GM12878 (cell line): Measurements from ENCODE around the gene SSMEM1.

Source experiments
- CREB1 ChIP-seq: IDR thresholded peaks from 2 replicates; pipeline ENCODE4 v1.6.1; 2012; ENCODE audit warnings: low read depth, mild to moderate bottlenecking, inconsistent platforms
- CTCF ChIP-seq, 3 experiments: IDR thresholded peaks in 2 of 3; conservative IDR thresholded peaks in 1 of 3; 2 replicates each; pipeline ENCODE4 v1.5.1; 2011; ENCODE audit warnings: low read depth in 3 of 3, low read length in 3 of 3, mild to moderate bottlenecking in 3 of 3, control low read depth in 2 of 3, moderate library complexity in 2 of 3, inconsistent platforms in 1 of 3, mixed read lengths in 1 of 3; ENCODE audit not compliant: control insufficient read depth in 2 of 3, insufficient read depth in 1 of 3; ENCODE audit errors: extremely low read depth in 1 of 3
- EZH2 ChIP-seq: IDR thresholded peaks from 2 replicates; pipeline ENCODE4 v1.6.1; 2012; ENCODE audit warnings: low read depth, mild to moderate bottlenecking, control low read depth, inconsistent platforms, low read length, borderline replicate concordance; ENCODE audit not compliant: control insufficient read depth
- GATAD2B ChIP-seq: fragments of 450-650 bp; conservative IDR thresholded peaks from 2 replicates; pipeline ENCODE4 v1.6.1; 2017; ENCODE audit warnings: low read depth, mild to moderate bottlenecking, moderate library complexity
- JUND ChIP-seq: IDR thresholded peaks from 2 replicates; pipeline ENCODE4 v1.6.1; 2012; ENCODE audit warnings: low read depth, mild to moderate bottlenecking, low read length, improper control_type of control experiment, moderate library complexity
- MEF2A ChIP-seq: IDR thresholded peaks from 2 replicates; pipeline ENCODE4 v1.6.1; 2011; ENCODE audit warnings: low read depth, mild to moderate bottlenecking, low read length, moderate library complexity; ENCODE audit not compliant: insufficient read depth
- NR2C2 ChIP-seq: IDR thresholded peaks from 2 replicates; pipeline ENCODE4 v1.6.1; 2011; ENCODE audit warnings: borderline replicate concordance, low read depth; ENCODE audit not compliant: control insufficient read depth, insufficient read length
- POLR2AphosphoS5 ChIP-seq: IDR thresholded peaks from 2 replicates; pipeline ENCODE4 v1.6.1; 2011; ENCODE audit warnings: mild to moderate bottlenecking, low read length, inconsistent platforms
- PRDM15 ChIP-seq: fragments of 450-650 bp; formaldehyde crosslinking; IDR thresholded peaks from 2 replicates; pipeline ENCODE4 v1.4.0; 2020; ENCODE audit warnings: mild to moderate bottlenecking, moderate library complexity
- SIN3A ChIP-seq: IDR thresholded peaks from 2 replicates; pipeline ENCODE4 v1.6.1; 2012; ENCODE audit warnings: low read depth, low read length, improper control_type of control experiment
- YY1 ChIP-seq: IDR thresholded peaks from 2 replicates; pipeline ENCODE4 v1.6.1; 2011; ENCODE audit warnings: low read depth, mild to moderate bottlenecking, low read length
- ZNF274 ChIP-seq: IDR thresholded peaks from one replicate; pipeline ENCODE4 v1.8.0; 2011; ENCODE audit not compliant: insufficient read length, insufficient read depth
- ZNF592 ChIP-seq: fragments of 450-650 bp; IDR thresholded peaks from 2 replicates; pipeline ENCODE4 v1.6.1; 2017; ENCODE audit warnings: mild to moderate bottlenecking, moderate library complexity
- TF ChIP-seq, protein P1 (sequence below): IDR thresholded peaks from 2 replicates; pipeline ENCODE4 v1.6.1; 2011; ENCODE audit warnings: low read depth, low read length, improper control_type of control experiment, borderline replicate concordance

DNA sequence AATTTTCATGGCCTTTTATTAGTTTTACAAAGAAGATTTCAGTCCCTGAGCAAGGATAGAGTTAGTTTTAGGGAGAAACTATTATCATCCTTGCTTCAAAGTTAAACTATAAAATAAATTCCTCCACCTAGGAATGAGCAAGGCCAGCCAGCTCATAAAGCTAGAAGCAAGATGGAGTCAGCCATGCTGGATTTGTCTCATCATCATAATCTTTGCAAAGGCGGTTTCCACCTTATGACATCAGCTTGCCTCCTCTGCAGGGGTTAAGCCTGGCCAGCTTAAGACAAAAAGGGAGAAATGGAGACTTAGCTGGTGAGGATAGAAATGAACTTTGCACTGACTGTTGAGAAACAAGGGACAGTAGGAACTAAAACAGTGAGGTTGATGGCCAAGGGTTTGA is 18.7 kb downstream of the SSMEM1 start:
- TF ChIP-seq EZH2 (no peak), POLR2AphosphoS5 (no peak), NR2C2 (no peak), SIN3A (no peak), JUND (no peak), ZNF274 (no peak), CTCF (IDR thresholded peaks at IDR 0.05 in 2 of 3, conservative IDR thresholded peaks at IDR 0.05 in 1 of 3; ENCODE audit: control insufficient read depth in 2 of 3, extremely low read depth in 1 of 3, insufficient read depth in 1 of 3, low read depth in 3 of 3, low read length in 3 of 3) (no peak), YY1 (no peak), PRDM15 (CRISPR knock-in tag) (no peak), ZNF592 (no peak), GATAD2B (no peak), CREB1 (no peak), MEF2A (no peak)
- TF ChIP-seq, protein P1, sequence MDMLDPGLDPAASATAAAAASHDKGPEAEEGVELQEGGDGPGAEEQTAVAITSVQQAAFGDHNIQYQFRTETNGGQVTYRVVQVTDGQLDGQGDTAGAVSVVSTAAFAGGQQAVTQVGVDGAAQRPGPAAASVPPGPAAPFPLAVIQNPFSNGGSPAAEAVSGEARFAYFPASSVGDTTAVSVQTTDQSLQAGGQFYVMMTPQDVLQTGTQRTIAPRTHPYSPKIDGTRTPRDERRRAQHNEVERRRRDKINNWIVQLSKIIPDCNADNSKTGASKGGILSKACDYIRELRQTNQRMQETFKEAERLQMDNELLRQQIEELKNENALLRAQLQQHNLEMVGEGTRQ, result no peak
